Uterus (tissue), 4 donors: ENCODE data around the gene BRF1. TPM values are rescaled to one million over a fixed set of nuclear protein-coding genes. Genes with fewer than 3 reads are reported as not detected.
A peak's percentile ranks its signal among the peaks of the same experiment; 100 is the strongest.

Source experiments
- DNase-seq, 2 donors: peaks; one replicate each; pipeline ENCODE4 v3.0.0-alpha.2; 2019 to 2020
- H3K27ac ChIP-seq, 2 donors: fragments of 200-600 bp; sonication (generic); 1 replicate in 1 of 2; 2 replicates in 1 of 2; pipeline ENCODE4 v1.5.1; 2016 to 2018
- H3K27me3 ChIP-seq, 2 donors: fragments of 200-600 bp; sonication (generic); one replicate each; pipeline ENCODE4 v1.5.1; 2018 to 2019; ENCODE audit warnings: control low read depth in 1 of 2
- H3K36me3 ChIP-seq, 2 donors: fragments of 200-600 bp; sonication (generic); one replicate each; pipeline ENCODE4 v1.5.1; 2019; ENCODE audit warnings: control low read depth in 1 of 2
- H3K4me1 ChIP-seq, 2 donors: fragments of 200-600 bp; sonication (generic); one replicate each; pipeline ENCODE4 v1.5.1; 2018 to 2019; ENCODE audit warnings: control low read depth in 1 of 2
- H3K4me3 ChIP-seq, 2 donors: fragments of 200-600 bp; sonication (generic); 1 replicate in 1 of 2; 2 replicates in 1 of 2; pipeline ENCODE4 v1.5.1; 2018 to 2019; ENCODE audit warnings: mild to moderate bottlenecking in 1 of 2
- H3K9me3 ChIP-seq, 2 donors: fragments of 200-600 bp; sonication (generic); one replicate each; pipeline ENCODE4 v1.5.1; 2019; ENCODE audit warnings: control low read depth in 1 of 2
- POLR2A ChIP-seq, 2 donors: fragments of 450-650 bp; IDR thresholded peaks; one replicate each; pipeline ENCODE4 v1.6.1; 2016; ENCODE audit warnings: antibody characterized with exemption in 2 of 2, mild to moderate bottlenecking in 1 of 2, moderate library complexity in 1 of 2
- intact Hi-C: fragments of 100-400 bp; cut with DNase I; formaldehyde crosslinking; loops from one replicate; pipeline ENCODE4 v1.15.1; 2023; ENCODE audit warnings: low total_unique reads
- total RNA-seq, 4 donors: library from RNA; depleted of rRNA in 3 of 4; stranded (reverse); fragments of >200 nt in 3 of 4; gene quantifications; one replicate each; pipeline versions ENCODE4 v1.1.0 to v1.2.4, GENCODE V29; 2014 to 2023
- TF ChIP-seq, protein P1 (sequence below), 4 experiments: fragments of 200-600 bp in 2 of 4; fragments of 450-650 bp in 2 of 4; sonication (generic) in 2 of 4; IDR thresholded peaks; one replicate each; pipeline ENCODE4 v1.5.1; 2016 to 2019; ENCODE audit warnings: antibody characterized with exemption in 4 of 4, mild to moderate bottlenecking in 2 of 4, moderate library complexity in 1 of 4
- donor health status: DM: yes; HTN: yes; CAD: no.

BRF1 gene, protein sequence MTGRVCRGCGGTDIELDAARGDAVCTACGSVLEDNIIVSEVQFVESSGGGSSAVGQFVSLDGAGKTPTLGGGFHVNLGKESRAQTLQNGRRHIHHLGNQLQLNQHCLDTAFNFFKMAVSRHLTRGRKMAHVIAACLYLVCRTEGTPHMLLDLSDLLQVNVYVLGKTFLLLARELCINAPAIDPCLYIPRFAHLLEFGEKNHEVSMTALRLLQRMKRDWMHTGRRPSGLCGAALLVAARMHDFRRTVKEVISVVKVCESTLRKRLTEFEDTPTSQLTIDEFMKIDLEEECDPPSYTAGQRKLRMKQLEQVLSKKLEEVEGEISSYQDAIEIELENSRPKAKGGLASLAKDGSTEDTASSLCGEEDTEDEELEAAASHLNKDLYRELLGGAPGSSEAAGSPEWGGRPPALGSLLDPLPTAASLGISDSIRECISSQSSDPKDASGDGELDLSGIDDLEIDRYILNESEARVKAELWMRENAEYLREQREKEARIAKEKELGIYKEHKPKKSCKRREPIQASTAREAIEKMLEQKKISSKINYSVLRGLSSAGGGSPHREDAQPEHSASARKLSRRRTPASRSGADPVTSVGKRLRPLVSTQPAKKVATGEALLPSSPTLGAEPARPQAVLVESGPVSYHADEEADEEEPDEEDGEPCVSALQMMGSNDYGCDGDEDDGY
- 10 to 100 TPM in 3 of 4 donors, 1 to 10 TPM in 1; 9.7 to 77.7 (median 61.3) TPM for total RNA-seq

DNA sequence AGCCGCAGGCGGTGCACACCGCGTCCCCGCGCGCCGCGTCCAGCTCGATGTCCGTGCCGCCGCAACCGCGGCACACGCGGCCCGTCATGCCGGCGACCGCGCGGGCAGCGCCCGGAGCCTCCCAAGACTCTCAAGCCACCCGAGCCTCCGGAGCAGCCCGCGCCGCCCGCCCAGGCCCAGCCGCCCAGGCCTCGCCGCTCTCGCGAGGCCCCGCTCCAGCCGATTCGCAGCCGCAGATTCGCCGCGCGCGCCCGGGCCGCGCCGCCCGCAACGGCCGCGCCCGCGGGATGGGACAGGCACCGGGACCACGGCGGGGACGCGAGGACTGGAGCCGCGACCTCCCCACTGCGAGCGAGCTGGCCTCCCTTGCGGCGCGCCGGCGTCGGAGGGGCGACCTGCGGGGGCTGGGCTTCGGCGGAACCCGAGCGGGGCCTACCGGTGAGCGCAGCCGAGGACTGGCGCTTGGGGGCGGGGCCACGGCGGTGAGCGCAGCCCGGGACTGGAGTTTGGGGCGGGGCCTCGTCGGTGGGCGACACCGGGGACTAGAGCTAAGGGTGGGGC lies at the start of gene BRF1:
BRF1 (minus strand) TSS at position 460 of the 561 bp plus-strand sequence; CDS start at position 88, 372 bp downstream.
- Histone ChIP-seq H3K4me3 (peak within 1 kb of the TSS; percentile 68 to 84), H3K27me3 (no peaks in the 10 kb centered on the region), H3K36me3 (no peaks in the 10 kb centered on the region), H3K9me3 (no peaks in the 10 kb centered on the region), H3K4me1 (peaks cover 0 to 10% of the 10 kb centered on the region in 2 donors), H3K27ac (peak within 1 kb of the TSS; percentile 93 to 98)
- peak; percentile 93 to 95 for DNase-seq
- peak; percentile 53 to 78 for TF ChIP-seq POLR2A (IDR thresholded peaks at IDR 0.05)
- TF ChIP-seq, protein P1, sequence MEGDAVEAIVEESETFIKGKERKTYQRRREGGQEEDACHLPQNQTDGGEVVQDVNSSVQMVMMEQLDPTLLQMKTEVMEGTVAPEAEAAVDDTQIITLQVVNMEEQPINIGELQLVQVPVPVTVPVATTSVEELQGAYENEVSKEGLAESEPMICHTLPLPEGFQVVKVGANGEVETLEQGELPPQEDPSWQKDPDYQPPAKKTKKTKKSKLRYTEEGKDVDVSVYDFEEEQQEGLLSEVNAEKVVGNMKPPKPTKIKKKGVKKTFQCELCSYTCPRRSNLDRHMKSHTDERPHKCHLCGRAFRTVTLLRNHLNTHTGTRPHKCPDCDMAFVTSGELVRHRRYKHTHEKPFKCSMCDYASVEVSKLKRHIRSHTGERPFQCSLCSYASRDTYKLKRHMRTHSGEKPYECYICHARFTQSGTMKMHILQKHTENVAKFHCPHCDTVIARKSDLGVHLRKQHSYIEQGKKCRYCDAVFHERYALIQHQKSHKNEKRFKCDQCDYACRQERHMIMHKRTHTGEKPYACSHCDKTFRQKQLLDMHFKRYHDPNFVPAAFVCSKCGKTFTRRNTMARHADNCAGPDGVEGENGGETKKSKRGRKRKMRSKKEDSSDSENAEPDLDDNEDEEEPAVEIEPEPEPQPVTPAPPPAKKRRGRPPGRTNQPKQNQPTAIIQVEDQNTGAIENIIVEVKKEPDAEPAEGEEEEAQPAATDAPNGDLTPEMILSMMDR (IDR thresholded peaks at IDR 0.05): peak in 2 of 4 experiments; percentile 21 to 37
- intact Hi-C loops: no loop called here

DNA sequence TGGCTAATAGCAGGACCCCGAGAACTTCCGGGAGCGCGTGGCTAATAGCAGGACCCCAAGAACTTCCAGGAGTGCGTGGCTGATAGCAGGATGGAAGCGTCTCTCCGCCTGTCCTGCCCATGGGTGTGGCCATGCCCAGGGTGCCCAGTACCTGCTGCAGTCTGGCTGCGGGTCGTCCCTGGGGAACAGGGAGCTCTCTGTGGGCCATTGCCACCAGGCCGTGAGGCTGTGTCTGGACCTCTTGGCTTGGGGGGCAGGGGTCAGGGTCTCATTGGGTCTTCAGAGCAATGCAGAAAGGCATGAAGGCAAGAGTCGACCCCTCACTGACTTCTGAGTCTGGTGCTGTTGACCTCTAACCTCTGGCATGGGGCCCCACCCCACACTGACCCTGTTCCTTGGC lies 49.2 kb upstream of the BRF1 start:
- Histone ChIP-seq H3K27ac (no peak overlapping the region), H3K9me3 (no peaks in the 10 kb centered on the region), H3K36me3 (no peaks in the 10 kb centered on the region), H3K27me3 (no peaks in the 10 kb centered on the region), H3K4me1 (peaks cover 0 to 4% of the 10 kb centered on the region in 2 donors), H3K4me3 (no peak overlapping the region)
- intact Hi-C loops: loop anchor here (5.0 kb wide), 1 partner anchor 148 kb away; no protein-coding TSS in a partner anchor
- DNase-seq: no peak
- no peak for TF ChIP-seq POLR2A (IDR thresholded peaks at IDR 0.05)
- TF ChIP-seq, protein P1 (IDR thresholded peaks at IDR 0.05): no peak

DNA sequence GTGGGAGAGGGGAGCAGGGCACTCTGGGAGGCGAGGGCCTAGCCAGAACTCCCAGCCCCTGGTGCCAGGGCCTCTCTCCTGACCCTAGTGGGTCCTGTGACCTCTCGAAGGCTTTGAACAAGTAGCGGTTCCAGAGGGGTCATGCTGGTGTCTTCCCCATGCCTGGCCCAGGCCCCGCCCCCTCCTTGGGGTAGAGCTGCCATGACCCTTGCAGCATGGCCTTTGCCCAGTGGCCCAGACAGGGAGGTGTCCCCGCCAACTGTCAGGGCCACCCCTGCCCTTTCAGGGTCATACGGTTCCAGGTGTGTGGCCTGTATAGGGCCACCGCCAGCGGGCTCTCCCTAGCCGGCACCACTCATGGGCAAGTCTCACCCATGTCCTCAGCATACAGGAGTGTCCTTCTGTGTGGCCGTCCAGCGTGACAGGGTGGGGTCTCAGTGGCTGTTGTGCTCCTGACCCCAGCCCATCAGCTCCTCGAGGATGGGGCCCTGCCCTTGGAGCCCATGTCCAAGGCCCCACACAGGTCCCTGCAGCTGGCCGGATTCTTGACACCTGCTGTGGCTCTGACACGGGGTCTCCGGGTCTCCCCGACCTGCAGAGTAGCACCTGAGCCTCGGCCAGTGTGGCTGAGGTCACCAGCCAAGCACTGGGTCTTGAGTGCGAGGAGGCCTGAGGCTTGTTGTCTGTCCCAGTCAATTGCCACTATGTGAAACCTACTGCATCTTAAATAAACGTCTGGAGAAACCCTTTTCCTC lies 48.3 kb upstream of the BRF1 start:
- Histone ChIP-seq H3K4me1 (peaks cover 0 to 4% of the 10 kb centered on the region in 2 donors), H3K4me3 (no peak overlapping the region), H3K36me3 (no peaks in the 10 kb centered on the region), H3K27ac (no peak overlapping the region), H3K9me3 (no peaks in the 10 kb centered on the region), H3K27me3 (no peaks in the 10 kb centered on the region)
- DNase-seq: no peak
- intact Hi-C loops: no loop called here
- TF ChIP-seq, protein P1 (IDR thresholded peaks at IDR 0.05): no peak
- TF ChIP-seq POLR2A (IDR thresholded peaks at IDR 0.05): no peak

DNA sequence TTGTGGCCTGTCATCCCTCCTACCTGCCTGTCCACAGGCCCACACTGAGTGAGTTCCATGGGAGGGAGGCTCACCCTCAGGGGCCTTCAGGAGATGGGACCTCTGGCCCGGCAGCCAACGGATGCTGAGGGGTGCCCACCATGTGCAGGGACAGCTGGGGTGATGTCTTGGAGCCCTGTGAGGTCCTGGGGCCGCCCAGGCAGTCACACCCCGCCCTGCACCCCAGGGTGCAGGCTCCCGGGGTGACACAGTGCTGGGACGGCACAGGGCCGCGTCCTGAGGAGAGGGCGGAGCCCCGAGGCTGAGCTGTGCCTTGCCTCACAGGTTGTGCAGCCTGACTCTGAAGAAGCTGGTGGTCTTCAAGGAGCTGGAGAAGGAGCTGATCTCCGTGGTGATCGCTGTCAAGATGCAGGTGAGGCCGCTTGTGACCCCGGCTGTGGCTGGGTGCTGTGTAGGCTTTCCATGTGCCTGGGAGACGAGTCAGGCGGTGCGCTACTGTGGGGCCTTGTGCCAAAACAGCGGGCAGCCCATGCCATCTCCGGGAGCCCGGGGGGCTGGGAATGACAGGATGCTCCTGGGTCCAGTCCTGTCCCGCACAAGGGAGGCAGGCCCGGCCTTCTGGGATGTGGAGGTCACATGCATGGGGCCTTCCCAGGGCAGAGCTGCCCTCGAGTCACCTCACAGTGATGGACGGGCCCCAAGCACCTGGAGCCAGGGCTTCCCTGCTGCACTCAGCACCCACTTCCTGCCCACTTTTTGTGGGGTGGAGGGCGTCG lies 47.6 kb upstream of the BRF1 start:
- peaks cover 0 to 4% of the 10 kb centered on the region in 2 donors for H3K4me1 ChIP-seq
- intact Hi-C loops: no loop called here
- H3K9me3 ChIP-seq: no peaks in the 10 kb centered on the region
- no peak for DNase-seq
- TF ChIP-seq POLR2A (IDR thresholded peaks at IDR 0.05): no peak
- TF ChIP-seq, protein P1 (IDR thresholded peaks at IDR 0.05): no peak
- H3K27ac ChIP-seq: no peak overlapping the region
- no peaks in the 10 kb centered on the region for H3K27me3 ChIP-seq
- no peaks in the 10 kb centered on the region for H3K36me3 ChIP-seq
- H3K4me3 ChIP-seq: no peak overlapping the region
